Measurements from ENCODE around the gene DGKI.

- TF ChIP-seq EZH2phosphoT487 (IDR thresholded peaks at IDR 0.05; ENCODE audit: borderline replicate concordance) (no peak), CTCF (IDR thresholded peaks at IDR 0.05 in 2 of 3, conservative IDR thresholded peaks at IDR 0.05 in 1 of 3; ENCODE audit: borderline replicate concordance in 1 of 3, insufficient read depth in 1 of 3, low read depth in 2 of 3, low read length in 2 of 3) (no peak), POLR2AphosphoS5 (IDR thresholded peaks at IDR 0.05; ENCODE audit: low read depth, low read length) (no peak), RAD21 (IDR thresholded peaks at IDR 0.05; ENCODE audit: low read depth) (no peak)
Observed at GRCh38 chr7:137681657-137682562, 164.9 kb downstream of the DGKI start.

Measured in HCT116 (cell line).